ENCODE results near the gene CIAO2B.
A peak's percentile ranks its signal among the peaks of the same experiment; 100 is the strongest.
"Not testable (repeated sequence)": the region's sequence is repeated elsewhere in the genome, so short reads cannot be mapped to it uniquely, and the experiment has no call there.

Gene CIAO2B

GRCh38 chr16:66977341-66978113 lies 43.3 kb upstream of the CIAO2B start:
- Histone ChIP-seq H3K27me3 (ENCODE audit: control insufficient read depth in 3 of 3, insufficient read depth in 3 of 3, low read depth in 1 of 3, low read length in 3 of 3) (peaks cover 0 to 8% (median 6%) of the 10 kb centered on the region in 3 experiments), H2AK5ac (ENCODE audit: low read depth, low read length) (peak overlapping the region; percentile 20), H2BK5ac (ENCODE audit: low read length) (no peak overlapping the region), H2BK15ac (ENCODE audit: low read length) (no peak overlapping the region), H3K14ac (ENCODE audit: low read length) (no peak overlapping the region), H2BK120ac (ENCODE audit: low read depth, low read length) (peak overlapping the region; percentile 61), H2BK12ac (ENCODE audit: low read length) (no peak overlapping the region), H3K9ac (ENCODE audit: low read depth, low read length, poor library complexity) (no peak overlapping the region), H3K23ac (ENCODE audit: low read depth, low read length, poor library complexity) (peak overlapping the region; percentile 5), H3K79me1 (ENCODE audit: low read depth, low read length) (no peaks in the 10 kb centered on the region), H3K4ac (ENCODE audit: low read length) (no peak overlapping the region), H2AFZ (ENCODE audit: low read length) (peak overlapping the region; percentile 63), H3K4me3 (ENCODE audit: low read length in 2 of 2) (no peak overlapping the region), H3K27ac (replicated peaks; ENCODE audit: low read length) (no peak overlapping the region), H3K4me2 (ENCODE audit: insufficient read depth, low read length, poor library complexity, severe bottlenecking) (no peak overlapping the region), H4K91ac (ENCODE audit: low read depth, low read length, poor library complexity) (no peak overlapping the region), H4K8ac (ENCODE audit: low read depth, low read length) (no peak overlapping the region), H3K4me1 (ENCODE audit: control insufficient read depth in 2 of 2, insufficient read depth in 1 of 2, low read depth in 1 of 2, low read length in 2 of 2) (peaks cover 3 to 10% of the 10 kb centered on the region in 2 donors), H3K36me3 (replicated peaks in 1 of 2; ENCODE audit: control insufficient read depth in 2 of 2, insufficient read depth in 2 of 2, low read length in 2 of 2) (no peaks in the 10 kb centered on the region), H3K9me3 (replicated peaks in 1 of 2; ENCODE audit: control insufficient read depth in 2 of 2, insufficient read depth in 1 of 2, low read depth in 1 of 2, low read length in 2 of 2) (no peaks in the 10 kb centered on the region), H3K18ac (ENCODE audit: low read length) (peak overlapping the region; percentile 20)
- peak; percentile 74 for DNase-seq (ENCODE audit: low spot score)
- no CpG with 5 or more reads among the region's 15 CpGs for WGBS, 2 donors (ENCODE audit: extremely low coverage in 2 of 2, insufficient read length in 2 of 2, insufficient replicate concordance in 1 of 2)

- peaks cover 3 to 10% of the 10 kb centered on the region in 2 donors for H3K4me1 ChIP-seq (ENCODE audit: control insufficient read depth in 2 of 2, insufficient read depth in 1 of 2, low read depth in 1 of 2, low read length in 2 of 2)
- H2BK5ac ChIP-seq (ENCODE audit: low read length): no peak overlapping the region
- H3K9ac ChIP-seq (ENCODE audit: low read depth, low read length, poor library complexity): peak overlapping the region; percentile 60
- no peak overlapping the region for H3K27ac ChIP-seq (replicated peaks; ENCODE audit: low read length)
- H3K9me3 ChIP-seq (replicated peaks in 1 of 2; ENCODE audit: control insufficient read depth in 2 of 2, insufficient read depth in 1 of 2, low read depth in 1 of 2, low read length in 2 of 2): no peaks in the 10 kb centered on the region
- H2BK15ac ChIP-seq (ENCODE audit: low read length): peak overlapping the region; percentile 91
- no peak for DNase-seq (ENCODE audit: low spot score)
- peak overlapping the region; percentile 57 for H3K18ac ChIP-seq (ENCODE audit: low read length)
- peaks cover 0 to 6% (median 4%) of the 10 kb centered on the region in 3 experiments for H3K27me3 ChIP-seq (ENCODE audit: control insufficient read depth in 3 of 3, insufficient read depth in 3 of 3, low read depth in 1 of 3, low read length in 3 of 3)
- peaks cover 2% of the 10 kb centered on the region for H3K79me1 ChIP-seq (ENCODE audit: low read depth, low read length)
- H2BK12ac ChIP-seq (ENCODE audit: low read length): no peak overlapping the region
- peak overlapping the region; percentile 61 for H2BK120ac ChIP-seq (ENCODE audit: low read depth, low read length)
- no peak overlapping the region for H3K4ac ChIP-seq (ENCODE audit: low read length)
- H3K14ac ChIP-seq (ENCODE audit: low read length): no peak overlapping the region
- no peak overlapping the region for H4K8ac ChIP-seq (ENCODE audit: low read depth, low read length)
- no CpG with 5 or more reads among the region's 13 CpGs for WGBS, 2 donors (ENCODE audit: extremely low coverage in 2 of 2, insufficient read length in 2 of 2, insufficient replicate concordance in 1 of 2)
- no peak overlapping the region for H3K4me2 ChIP-seq (ENCODE audit: insufficient read depth, low read length, poor library complexity, severe bottlenecking)
- H3K36me3 ChIP-seq (replicated peaks in 1 of 2; ENCODE audit: control insufficient read depth in 2 of 2, insufficient read depth in 2 of 2, low read length in 2 of 2): no peaks in the 10 kb centered on the region
- H3K23ac ChIP-seq (ENCODE audit: low read depth, low read length, poor library complexity): no peak overlapping the region
- peak overlapping the region; percentile 63 for H2AFZ ChIP-seq (ENCODE audit: low read length)
- H3K4me3 ChIP-seq (ENCODE audit: low read length in 2 of 2): no peak overlapping the region
- H4K91ac ChIP-seq (ENCODE audit: low read depth, low read length, poor library complexity): no peak overlapping the region
- H2AK5ac ChIP-seq (ENCODE audit: low read depth, low read length): peak overlapping the region; percentile 70
Measured at GRCh38 chr16:66976746-66977145, 42.5 kb upstream of the CIAO2B start.

GRCh38 chr16:66975302-66975893 lies 41.2 kb upstream of the CIAO2B start:
- H4K91ac ChIP-seq (ENCODE audit: low read depth, low read length, poor library complexity): no peak overlapping the region
- no peaks in the 10 kb centered on the region for H3K9me3 ChIP-seq (replicated peaks in 1 of 2; ENCODE audit: control insufficient read depth in 2 of 2, insufficient read depth in 1 of 2, low read depth in 1 of 2, low read length in 2 of 2)
- WGBS, 2 donors (ENCODE audit: extremely low coverage in 2 of 2, insufficient read length in 2 of 2, insufficient replicate concordance in 1 of 2): no CpG with 5 or more reads among the region's 14 CpGs
- H2BK15ac ChIP-seq (ENCODE audit: low read length): no peak overlapping the region
- H2BK5ac ChIP-seq (ENCODE audit: low read length): no peak overlapping the region
- no peak overlapping the region for H3K4me2 ChIP-seq (ENCODE audit: insufficient read depth, low read length, poor library complexity, severe bottlenecking)
- no peak overlapping the region for H3K9ac ChIP-seq (ENCODE audit: low read depth, low read length, poor library complexity)
- H3K23ac ChIP-seq (ENCODE audit: low read depth, low read length, poor library complexity): no peak overlapping the region
- no peak overlapping the region for H4K8ac ChIP-seq (ENCODE audit: low read depth, low read length)
- H2BK12ac ChIP-seq (ENCODE audit: low read length): no peak overlapping the region
- H3K27ac ChIP-seq (replicated peaks; ENCODE audit: low read length): no peak overlapping the region
- DNase-seq (ENCODE audit: low spot score): no peak
- peaks cover 2% of the 10 kb centered on the region for H3K79me1 ChIP-seq (ENCODE audit: low read depth, low read length)
- no peak overlapping the region for H3K14ac ChIP-seq (ENCODE audit: low read length)
- no peak overlapping the region for H2AK5ac ChIP-seq (ENCODE audit: low read depth, low read length)
- no peak overlapping the region for H2AFZ ChIP-seq (ENCODE audit: low read length)
- H3K18ac ChIP-seq (ENCODE audit: low read length): no peak overlapping the region
- peaks cover 3 to 10% of the 10 kb centered on the region in 2 donors for H3K4me1 ChIP-seq (ENCODE audit: control insufficient read depth in 2 of 2, insufficient read depth in 1 of 2, low read depth in 1 of 2, low read length in 2 of 2)
- no peak overlapping the region for H3K4ac ChIP-seq (ENCODE audit: low read length)
- peaks cover 0 to 6% (median 0%) of the 10 kb centered on the region in 3 experiments for H3K27me3 ChIP-seq (ENCODE audit: control insufficient read depth in 3 of 3, insufficient read depth in 3 of 3, low read depth in 1 of 3, low read length in 3 of 3)
- H2BK120ac ChIP-seq (ENCODE audit: low read depth, low read length): no peak overlapping the region
- H3K4me3 ChIP-seq (ENCODE audit: low read length in 2 of 2): no peak overlapping the region
- no peaks in the 10 kb centered on the region for H3K36me3 ChIP-seq (replicated peaks in 1 of 2; ENCODE audit: control insufficient read depth in 2 of 2, insufficient read depth in 2 of 2, low read length in 2 of 2)

- H2BK5ac ChIP-seq (ENCODE audit: low read length); H3K18ac ChIP-seq (ENCODE audit: low read length); H2BK12ac ChIP-seq (ENCODE audit: low read length); H2BK120ac ChIP-seq (ENCODE audit: low read depth, low read length); H4K91ac ChIP-seq (ENCODE audit: low read depth, low read length, poor library complexity); H2BK15ac ChIP-seq (ENCODE audit: low read length); H3K14ac ChIP-seq (ENCODE audit: low read length); H3K4me3 ChIP-seq (ENCODE audit: low read length in 2 of 2); H3K4ac ChIP-seq (ENCODE audit: low read length); H3K9ac ChIP-seq (ENCODE audit: low read depth, low read length, poor library complexity); H3K4me1 ChIP-seq (ENCODE audit: control insufficient read depth in 2 of 2, insufficient read depth in 1 of 2, low read depth in 1 of 2, low read length in 2 of 2); H3K4me2 ChIP-seq (ENCODE audit: insufficient read depth, low read length, poor library complexity, severe bottlenecking); H3K36me3 ChIP-seq (replicated peaks in 1 of 2; ENCODE audit: control insufficient read depth in 2 of 2, insufficient read depth in 2 of 2, low read length in 2 of 2); DNase-seq (ENCODE audit: low spot score); H3K27ac ChIP-seq (replicated peaks; ENCODE audit: low read length); H2AK5ac ChIP-seq (ENCODE audit: low read depth, low read length); H3K23ac ChIP-seq (ENCODE audit: low read depth, low read length, poor library complexity); H3K79me1 ChIP-seq (ENCODE audit: low read depth, low read length); H3K27me3 ChIP-seq (ENCODE audit: control insufficient read depth in 3 of 3, insufficient read depth in 3 of 3, low read depth in 1 of 3, low read length in 3 of 3); H4K8ac ChIP-seq (ENCODE audit: low read depth, low read length); H3K9me3 ChIP-seq (replicated peaks in 1 of 2; ENCODE audit: control insufficient read depth in 2 of 2, insufficient read depth in 1 of 2, low read depth in 1 of 2, low read length in 2 of 2): not testable (repeated sequence)
- WGBS, 2 donors (ENCODE audit: extremely low coverage in 2 of 2, insufficient read length in 2 of 2, insufficient replicate concordance in 1 of 2): no CpG with 5 or more reads among the region's 11 CpGs
- peak overlapping the region; percentile 13 for H2AFZ ChIP-seq (ENCODE audit: low read length)
Measured at GRCh38 chr16:66974932-66975246, 40.7 kb upstream of the CIAO2B start.

Measured in neuronal stem cell (in vitro differentiated cells).